ENCODE data around the gene NPFF.

- TF ChIP-seq CTCF (conservative IDR thresholded peaks at IDR 0.05 in 1 of 2, IDR thresholded peaks at IDR 0.05 in 1 of 2; ENCODE audit: low read depth in 1 of 2, low read length in 2 of 2) (no peak), EZH2 (IDR thresholded peaks at IDR 0.05; ENCODE audit: low read length, missing control alignments) (no peak)
Measured at GRCh38 chr12:53507603-53507885, 260 bp upstream of the NPFF start.

Data from fibroblast of lung (primary cell).